Stimulated activated CD8-positive, alpha-beta memory T cell treated with anti-CD3 and anti-CD28 coated beads, Interleukin-4, amount 100 ng/mL, for 48 hours (primary cell): ENCODE data around the gene SULT1B1.
"Not testable (repeated sequence)": the region's sequence is repeated elsewhere in the genome, so short reads cannot be mapped to it uniquely, and the experiment has no call there.

Experiments
- DNase-seq: peaks from one replicate; pipeline ENCODE4 v3.0.0-alpha.2; 2020

SULT1B1 gene

DNA sequence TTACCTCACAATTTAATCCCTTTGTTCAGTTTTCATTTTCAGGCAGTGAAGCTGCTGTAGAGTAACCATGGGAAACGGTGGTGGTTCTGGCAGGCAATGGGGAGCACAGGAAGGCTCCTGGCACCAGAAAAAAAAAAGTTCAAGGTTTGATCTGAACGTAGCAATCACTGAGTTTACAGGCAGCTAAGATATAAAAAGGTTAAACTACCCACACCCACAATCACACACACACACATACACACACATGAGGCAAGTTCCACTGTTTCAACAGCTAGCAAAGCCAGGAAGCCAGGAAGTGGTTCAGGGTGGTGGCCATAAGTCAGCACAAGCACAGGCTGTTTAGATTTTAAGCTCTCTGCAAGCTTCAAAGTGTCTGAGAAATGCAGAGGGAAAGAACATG lies at the start of gene SULT1B1:
Gene SULT1B1, minus strand, starts transcription at position 166 of the 400 bp plus-strand sequence. CDS start 5,403 bp downstream, outside the sequence.
- DNase-seq = peak; percentile 41

DNA sequence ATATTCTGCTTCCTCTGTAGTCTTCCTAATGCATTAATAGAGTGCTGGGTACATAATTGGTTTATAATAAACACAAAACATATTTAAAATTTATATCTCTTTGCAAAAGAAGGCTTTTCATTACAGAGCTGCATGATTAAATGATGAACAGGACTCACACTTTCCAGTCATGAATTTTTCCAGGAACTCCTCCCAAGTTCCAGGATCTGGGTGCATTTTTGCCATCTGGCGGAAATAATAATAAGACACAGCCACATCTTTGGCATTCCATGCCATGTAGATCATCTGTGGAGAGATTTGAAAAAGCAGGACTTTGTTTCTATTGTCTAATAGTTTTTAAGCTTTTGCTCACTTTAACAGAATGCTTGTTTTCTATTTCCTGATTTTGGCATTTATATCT lies 40.2 kb upstream of the SULT1B1 start:
- DNase-seq = no peak

DNA sequence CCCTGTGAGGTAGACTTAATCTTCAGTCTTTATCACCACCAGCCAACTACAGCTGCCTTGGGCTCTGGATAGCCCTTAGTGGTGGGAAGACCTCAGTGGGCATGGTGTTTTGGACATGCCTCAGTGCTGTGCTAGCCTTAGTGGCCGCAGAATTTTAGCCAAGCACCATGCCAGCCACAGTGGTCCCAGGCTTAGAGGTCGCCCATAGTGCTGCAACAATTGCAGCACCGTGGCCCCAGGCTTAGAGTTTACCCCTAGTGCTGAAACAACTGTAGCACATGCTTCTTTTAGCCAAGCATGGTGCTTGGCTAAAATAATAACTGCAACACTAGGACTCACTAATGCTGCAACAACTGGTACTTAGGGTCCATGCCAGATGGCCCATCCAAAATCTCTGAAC lies 38.9 kb upstream of the SULT1B1 start:
- no peak for DNase-seq

DNA sequence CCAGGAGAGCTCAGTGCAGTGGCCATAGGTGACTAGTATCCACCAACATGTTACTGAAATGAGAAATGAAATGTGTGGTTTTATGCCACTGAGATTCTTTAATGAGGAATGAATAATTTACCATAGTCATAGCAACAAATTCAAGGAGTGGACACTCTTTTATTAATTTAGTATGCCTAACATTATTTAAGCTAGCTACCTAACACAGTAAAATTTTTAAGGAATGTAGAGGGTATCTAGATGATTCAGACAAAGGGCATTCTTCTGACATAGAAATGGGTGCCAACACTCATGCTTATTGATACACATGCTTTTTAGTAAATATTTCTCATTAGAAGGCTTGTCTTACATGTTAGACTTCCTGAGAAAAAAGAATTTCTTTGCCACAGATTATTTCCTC lies 33.3 kb upstream of the SULT1B1 start:
- no peak for DNase-seq

DNA sequence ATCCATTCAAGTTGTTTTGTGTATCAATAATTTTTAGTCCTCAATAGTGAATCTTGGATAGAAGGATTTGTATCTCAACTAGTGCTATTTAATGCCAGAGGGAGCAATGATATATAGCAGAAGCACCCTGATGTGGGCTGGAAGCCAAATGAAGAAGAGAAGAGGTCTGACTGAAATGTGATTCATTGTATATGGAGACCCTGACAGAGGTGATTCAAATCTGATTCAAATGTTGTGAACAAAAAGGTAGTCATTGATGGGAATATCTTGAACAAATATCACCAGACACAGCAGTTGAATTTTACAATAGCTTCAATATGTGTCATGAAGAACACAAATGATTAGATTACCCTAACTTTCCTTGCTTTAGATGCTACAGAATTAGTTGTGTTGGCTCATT lies 27.5 kb upstream of the SULT1B1 start:
- no peak for DNase-seq

DNA sequence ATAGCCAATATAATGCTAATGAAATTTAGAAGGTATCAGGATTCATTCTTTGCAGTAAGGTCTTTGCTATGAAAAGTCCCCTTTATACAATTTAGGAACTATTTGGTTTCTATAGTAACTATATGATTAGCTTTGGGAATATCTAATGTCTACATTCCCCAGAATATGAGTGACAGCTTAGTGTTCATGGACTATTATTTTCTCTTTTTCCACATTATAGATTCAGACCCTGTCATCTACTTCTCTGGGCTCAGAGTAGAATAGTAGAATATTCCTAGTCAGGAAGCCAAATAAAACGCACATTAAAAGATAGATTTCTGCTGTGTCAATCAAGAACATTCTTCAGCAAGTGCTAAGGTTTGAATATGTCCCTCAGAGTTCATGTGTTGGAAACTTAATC lies 26.1 kb upstream of the SULT1B1 start:
- no peak for DNase-seq

DNA sequence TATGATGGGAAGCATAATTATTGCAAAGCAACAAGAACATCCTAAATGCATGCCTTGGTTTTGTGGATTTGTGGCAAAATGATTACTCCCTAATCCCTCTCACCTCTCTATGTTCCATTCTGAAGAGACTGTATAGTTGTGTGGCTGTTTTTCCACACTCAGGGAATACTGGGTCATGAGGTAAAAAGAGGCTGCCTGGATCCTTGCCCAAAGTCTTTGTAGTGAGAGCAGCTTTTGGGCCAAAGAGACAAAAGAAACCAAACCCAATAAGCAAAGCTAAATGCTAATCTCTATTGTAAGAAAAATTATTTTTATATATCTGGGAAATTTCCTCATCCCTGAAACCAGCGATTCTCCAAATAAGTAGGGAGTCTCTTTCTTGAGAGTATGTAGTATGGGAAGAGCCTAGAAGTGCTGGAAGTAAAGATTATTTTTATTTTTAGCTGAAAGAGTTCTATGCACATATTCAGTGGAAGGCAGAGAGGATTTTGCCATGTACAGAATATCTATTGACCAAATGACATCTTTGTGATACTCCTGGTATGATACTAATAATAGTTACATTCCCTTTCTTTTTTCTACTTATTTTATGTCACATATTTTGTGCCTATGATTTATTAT lies 24.9 kb upstream of the SULT1B1 start:
- no peak for DNase-seq

DNA sequence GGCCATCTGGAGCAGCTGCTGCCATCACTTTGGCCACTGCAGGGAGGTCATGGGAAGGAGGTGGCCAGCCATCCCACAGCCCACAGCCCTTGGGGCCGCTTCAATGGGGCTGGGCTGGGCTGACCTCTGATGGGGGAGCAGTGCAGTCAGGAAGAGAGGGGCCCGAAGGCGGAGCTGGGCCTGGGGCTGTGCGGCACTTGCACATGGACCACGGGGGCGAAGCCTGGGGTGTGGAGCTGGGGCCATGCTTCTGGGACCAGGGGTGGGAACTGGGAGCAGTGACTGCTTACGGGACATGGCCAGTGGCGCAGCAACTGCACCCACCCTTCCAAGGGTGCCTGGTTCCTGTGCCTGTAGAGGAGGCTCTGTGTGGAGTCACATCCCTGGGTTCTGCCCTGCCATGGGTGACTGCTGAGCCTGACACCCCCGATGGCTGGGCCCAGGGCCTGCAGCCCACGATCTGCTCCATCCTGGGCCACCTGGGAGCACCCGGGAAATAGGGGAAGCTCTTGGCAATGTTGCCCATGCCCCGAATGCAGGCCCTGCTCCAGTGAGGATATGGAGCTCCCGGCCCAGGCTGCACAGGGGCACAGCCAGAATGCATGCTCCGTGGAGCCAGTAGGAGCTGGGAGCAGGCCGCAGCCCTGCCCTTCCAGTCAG lies 22.4 kb upstream of the SULT1B1 start:
- DNase-seq = no peak

DNA sequence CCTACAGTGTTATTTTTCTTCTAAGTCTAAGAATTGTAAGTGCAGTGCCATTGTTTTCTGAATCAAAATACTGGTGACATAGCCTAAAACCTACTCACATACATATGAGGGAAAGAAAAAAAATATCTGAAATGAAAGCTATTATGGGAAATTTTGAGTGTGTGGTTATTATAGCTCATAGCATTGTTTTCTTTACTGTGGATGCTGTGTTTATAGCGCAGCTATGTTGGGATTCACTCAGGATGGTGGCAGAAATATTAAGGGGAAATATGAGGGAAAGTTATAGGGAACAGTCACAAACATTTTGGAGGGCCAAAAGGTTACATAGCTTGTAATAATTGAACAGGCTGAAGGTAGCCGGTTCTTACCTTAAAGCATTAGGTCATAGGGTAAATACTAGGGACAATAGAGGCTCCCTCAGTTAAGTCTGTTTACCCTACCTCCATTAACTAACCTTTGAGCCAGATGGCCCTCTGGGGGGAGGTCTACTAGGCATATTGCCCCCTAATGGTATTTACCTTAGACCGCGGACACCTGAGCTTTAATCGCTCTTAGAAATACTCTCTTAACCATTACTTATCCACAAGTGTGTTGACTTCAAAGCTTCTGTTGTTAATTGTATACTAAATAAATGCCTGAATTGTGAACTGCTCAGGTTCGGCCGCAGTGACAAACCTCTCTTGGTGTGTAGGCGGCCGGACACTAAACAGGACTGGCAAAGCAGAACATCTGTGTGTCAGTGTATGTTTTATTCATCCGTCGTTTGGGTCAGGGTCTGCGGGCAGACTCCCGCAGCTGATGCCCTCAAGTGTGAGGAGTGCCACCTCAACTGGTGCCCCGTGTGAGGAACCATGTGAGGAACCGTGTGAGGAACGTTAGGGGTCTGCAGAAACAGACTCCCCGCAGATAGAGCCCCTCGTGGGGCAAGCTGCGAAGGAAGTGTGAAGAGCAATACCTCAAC lies 21.3 kb upstream of the SULT1B1 start:
- DNase-seq = no peak

DNA sequence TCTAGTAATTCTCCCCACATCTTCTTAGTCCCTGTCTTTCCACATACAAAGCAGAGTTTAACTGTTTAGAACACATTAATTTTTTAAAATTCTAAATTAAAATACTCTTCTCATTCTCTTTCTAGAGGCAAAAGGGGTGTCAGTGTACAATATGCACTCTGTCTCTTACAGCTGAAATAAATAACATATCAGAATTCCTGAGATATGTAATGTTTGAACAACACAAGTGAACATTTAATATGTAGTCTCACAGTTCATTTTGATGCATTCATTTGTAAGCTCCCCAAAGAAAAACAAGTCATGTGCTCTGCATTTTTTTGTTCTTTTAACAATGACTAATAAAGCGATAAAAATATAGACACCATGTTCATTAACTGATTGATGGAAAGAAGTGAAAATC lies 19.7 kb upstream of the SULT1B1 start:
- DNase-seq = no peak

DNA sequence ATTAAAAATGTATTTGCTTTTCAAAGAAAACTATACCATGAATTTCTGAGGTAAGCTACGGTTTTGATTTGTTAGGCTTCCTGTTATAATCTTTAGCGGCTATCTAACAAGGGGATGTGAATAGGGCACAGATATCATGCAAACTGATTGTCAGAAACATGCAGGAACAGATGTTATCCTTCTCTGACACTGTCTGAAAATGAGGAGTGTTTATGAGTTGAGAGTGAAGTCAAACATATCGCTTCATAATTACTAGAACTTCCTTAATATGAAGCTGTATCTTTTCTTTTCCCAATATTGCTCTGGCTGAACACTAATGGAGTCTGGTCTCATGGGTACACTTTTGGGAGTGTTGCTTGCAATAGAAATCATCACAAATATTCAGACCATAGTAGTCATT lies 16.3 kb upstream of the SULT1B1 start:
- no peak for DNase-seq

DNA sequence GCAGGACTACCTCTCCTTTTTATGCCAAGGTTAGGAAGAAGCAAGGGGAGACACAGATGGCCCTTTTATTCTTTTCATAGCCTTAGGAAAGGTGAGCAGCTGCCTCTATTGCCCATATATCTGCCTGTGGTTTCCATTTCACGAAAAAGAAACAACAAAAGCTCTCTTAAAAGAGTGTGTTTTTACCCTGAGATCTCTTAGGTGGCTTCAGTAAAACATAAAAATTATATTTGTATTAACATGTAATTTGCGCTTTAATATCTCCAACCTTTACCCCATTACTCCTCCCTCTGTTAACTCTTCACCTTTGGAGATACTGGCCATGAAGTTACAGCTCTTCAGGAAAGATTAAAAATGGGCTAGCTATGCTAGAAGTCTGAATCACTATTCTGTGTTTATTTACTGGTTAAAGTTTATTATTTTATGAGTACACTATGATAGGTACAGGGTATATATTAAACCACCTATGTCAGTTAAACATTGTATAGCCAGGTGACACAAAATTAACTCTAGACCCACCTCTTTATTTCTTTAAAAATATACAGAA lies 15.0 kb upstream of the SULT1B1 start:
- no peak for DNase-seq

DNA sequence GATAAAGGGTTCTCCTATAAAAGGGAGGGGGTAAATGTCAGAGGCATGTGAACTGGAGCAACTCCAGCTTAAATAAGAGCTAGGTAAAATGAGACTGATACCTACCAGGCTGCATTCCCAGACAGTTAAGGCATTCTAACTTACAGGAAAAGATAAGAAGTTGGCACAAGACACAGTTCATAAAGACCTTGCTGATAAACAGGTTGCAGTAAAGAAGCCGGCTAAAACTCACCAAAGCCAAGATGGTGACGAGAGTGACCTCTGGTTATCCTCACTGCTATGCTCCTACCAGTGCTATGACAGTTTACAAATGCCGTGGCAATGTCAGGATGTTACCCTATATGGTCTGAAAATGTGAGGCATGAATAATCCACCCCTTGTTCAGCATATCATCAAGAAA lies 13.1 kb upstream of the SULT1B1 start:
- DNase-seq = no peak

DNA sequence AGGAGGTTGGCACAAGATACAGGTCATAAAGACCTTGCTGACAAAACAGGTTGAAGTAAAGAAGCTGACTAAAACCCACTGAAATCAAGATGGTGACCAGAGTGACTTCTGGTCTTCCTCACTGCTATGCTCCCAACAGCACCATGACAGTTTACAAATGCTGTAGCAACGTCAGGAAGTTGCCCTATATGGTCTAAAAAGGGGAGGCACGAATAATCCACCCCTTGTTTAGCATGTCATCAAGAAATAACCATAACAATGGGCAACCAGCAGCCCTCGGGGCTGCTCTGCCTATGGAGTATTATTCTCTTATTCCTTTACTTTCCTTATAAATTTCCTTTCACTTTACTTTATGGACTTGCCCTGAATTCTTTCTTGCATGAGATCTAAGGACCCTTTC lies 8.1 kb upstream of the SULT1B1 start:
- not testable (repeated sequence) for DNase-seq

DNA sequence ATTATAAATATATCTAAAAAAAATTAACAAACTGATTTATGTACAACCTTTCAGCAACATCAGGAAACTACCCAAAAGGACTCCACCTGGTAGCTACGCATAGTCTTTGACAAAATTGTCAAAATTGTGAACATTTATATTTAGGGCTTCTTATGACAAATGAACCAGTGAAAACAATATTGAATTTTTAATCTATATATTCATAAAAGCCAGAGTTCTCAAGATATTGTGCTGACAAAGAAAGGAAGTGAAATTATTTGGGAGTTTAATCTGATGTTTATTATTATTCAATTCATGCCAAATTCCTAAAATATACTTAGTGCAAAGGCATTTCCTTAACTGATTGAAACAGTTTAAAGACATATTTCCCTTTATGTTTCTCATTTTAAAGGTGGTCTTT lies 5.3 kb upstream of the SULT1B1 start:
- DNase-seq = no peak

DNA sequence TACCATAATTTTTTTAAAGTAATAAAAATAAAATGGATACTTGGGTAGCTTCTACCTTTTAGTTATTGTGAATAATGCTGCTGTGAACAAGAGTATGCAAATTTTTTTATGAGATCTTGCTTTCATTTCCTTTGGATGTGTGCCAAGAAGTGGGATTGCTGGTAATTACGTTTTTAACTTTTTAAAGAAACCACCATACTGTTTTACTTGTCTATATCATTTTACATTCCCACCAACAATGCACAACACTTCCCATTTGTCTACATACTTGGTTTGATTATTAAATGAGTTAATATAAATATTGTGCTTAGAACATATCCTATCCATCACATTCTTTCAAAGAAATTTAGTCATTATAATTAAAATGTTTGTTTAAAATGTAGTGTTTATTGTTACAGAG lies 3.9 kb upstream of the SULT1B1 start:
- no peak for DNase-seq

DNA sequence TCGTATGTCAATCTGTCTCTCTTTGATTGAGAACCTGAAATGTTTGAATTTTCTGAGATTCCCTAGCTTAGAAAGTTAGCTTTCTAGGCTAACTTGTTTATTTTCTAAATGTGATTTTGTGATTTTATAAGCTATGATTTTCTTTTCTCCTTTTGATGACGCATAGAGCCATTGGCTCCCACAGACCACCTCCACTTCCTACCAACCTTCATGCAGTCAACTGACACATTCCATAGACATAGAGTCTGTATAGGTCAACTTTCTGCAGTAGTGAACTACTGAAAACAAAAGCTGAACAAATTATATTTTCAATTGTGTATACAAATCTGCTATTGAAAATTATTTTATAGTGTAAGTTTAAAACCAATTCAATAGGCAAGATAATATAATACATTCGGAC lies 2.8 kb upstream of the SULT1B1 start:
- no peak for DNase-seq

DNA sequence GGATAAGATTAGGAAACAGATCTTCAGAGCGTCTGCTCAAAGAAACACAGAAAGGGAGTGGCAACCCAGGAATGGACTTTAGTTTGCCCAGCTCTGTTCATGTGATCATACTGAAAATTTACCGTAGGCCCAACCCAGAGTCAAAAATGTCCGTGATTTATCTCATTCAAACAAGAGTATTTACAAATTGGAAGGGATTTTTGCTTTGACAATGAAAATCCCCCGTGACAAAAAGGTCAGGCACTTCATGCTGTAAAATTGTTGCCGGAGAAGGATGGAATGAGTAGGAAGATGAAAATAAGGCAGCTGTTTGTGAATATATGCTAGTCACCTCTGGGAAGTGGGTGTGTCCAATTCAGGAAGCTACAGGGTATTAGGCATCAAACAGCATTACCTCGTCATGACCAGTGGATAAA lies 1.2 kb downstream of the SULT1B1 start:
- no peak for DNase-seq

DNA sequence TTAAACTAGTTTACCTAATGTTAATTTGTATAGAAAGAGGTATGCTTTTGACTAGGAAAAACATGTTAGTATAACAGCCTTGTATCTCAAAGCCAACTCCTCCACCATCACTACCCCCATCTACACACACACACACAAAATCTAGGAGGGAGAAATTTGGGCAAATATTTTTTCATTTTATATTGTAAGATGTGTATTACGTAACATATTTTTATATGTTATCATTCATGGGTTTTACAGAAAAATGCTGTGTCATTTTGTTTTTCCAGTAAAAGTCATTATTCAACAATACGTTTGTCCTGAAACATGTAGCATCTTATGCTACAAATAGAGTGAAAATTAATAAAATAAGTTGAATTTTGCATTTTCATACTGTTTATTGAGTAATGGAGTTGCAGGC lies 3.0 kb downstream of the SULT1B1 start:
- DNase-seq = no peak

DNA sequence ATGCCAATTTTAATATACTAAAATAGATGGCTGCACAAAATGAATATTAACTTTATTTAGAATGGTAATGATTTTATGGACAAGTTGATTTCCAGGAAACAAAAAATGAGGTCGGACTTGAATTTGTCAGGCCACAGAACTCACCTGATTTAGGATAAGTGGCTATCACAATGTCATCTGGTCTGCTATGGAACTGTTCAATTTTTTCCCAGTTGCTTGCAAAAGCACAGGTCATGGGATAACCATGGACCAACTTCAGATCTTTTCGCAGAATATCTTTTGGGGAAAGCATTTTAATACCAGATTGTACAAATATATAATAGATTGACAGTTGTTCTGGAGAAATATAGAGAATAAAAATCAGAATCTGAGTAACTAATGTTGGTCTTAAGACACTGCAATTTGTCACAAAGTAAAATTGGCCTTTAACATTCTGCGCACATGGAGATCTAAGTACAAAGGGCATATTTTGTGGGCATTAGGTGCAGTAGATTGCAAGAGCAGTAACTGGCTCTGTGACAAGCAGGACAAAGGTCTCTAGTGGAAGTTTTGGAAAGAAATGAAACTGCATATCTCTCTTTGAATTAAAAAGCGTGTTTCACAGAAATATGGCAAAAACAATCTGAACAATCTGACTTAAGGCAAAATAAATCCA lies 5.4 kb downstream of the SULT1B1 start:
- no peak for DNase-seq

DNA sequence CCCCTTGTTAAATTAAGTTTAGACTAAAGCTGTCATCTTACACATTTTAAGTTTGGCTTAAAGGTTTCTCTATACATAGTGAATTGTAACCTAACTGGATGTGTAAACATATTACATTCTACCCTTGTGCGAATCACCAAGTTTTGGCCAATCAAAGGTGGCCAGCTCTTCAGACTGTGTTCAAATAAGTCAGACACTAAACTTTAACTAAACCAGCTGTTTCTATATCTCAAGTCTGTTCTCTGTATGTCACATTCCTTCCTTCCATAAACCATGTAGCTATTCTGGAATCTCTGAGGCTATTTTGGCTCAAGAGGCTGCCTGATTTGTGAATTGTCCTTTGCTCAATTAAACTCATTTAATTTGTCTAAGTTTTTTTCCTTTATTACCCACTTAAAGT lies 6.7 kb downstream of the SULT1B1 start:
- no peak for DNase-seq

DNA sequence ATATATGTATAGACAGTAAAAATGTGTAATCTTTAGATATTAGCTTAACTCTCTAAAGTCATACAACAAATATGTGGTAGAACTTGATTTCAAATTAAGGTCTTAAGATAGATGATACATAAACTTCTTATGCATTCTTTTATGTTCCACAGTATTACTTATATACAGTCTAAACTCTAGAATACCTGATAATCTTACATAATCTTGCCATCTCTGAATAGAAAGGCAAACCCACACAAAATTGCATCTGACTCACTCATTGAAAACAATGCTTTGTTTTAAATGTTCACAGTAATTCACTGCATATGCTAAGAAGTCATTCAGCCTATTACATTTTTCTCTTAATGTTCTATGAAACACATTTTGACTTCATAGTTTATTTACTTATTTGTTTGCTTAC lies 10.1 kb downstream of the SULT1B1 start:
- DNase-seq = no peak

DNA sequence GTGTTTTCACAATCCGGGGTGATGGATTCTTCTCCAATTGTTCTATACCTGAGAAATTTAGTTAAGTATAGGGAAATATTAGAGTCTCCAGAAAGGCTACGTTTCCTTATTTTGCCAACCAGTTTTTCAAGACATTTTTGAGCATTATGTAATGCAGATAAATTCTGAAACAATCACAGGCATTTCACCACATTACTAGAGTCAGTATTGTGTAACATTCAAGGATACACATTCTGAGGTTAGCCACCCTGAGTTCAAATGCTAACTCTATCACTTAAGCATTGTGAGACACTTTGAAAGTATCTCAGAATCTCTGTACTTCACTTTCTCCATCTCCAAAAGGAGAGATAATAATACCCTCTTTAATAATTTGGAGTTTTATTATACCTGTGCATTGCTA lies 10.6 kb downstream of the SULT1B1 start:
- DNase-seq = no peak
